HT1080 (cell line): ENCODE measurements around the gene SVBP. TPM values are rescaled to one million over a fixed set of nuclear protein-coding genes. Genes with fewer than 3 reads are reported as not detected.
"Not testable (repeated sequence)": the region's sequence is repeated elsewhere in the genome, so short reads cannot be mapped to it uniquely, and the experiment has no call there.

Experiments
- DNase-seq: peaks from one replicate; pipeline ENCODE4 v3.0.0-alpha.2; 2015; ENCODE audit warnings: low read depth
- total RNA-seq: library from RNA; depleted of rRNA; stranded (reverse); fragments of >200 nt; shearing (Covaris generic); gene quantifications from 2 replicates; pipeline ENCODE4 v1.2.3, GENCODE V29; 2014

The SVBP gene
- total RNA-seq, 1 experiment from 2014 or later = 16.6 TPM

DNA sequence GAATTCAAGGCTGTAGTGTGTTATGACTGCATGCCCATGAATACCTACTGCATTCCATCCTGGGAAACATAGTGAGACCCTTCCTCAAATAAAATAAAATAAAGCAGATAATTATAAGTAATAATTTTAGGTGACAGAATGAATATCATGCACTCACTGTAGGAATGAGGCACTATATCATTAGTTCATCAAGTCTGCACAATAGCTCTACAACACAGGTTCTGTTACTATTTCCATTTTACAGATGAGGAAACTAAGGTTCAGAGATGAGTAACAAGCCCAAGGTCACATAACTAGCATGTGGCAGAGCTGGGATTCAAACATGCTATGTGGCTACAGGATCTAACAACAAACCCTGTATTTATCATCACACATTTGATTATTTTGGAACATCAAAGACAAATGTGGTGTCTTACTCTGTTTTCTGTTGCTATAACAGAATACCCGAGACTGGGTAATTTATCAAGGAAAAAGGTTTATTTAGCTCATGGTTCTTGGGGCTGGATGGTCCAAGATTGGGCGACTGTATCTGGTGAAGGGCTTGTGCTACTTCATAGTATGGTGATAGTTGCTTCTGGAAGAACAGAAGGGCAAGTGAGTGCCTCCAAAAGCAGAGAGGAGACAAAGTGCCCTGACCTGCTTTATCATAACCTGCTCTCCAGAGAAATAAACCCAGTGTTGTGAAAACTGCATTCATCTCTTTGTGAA lies 24.4 kb upstream of the SVBP start:
- DNase-seq = no peak

- DNase-seq = no peak
Measured at GRCh38 chr1:42841010-42841409, 23.8 kb upstream of the SVBP start.

GRCh38 chr1:42838482-42839190 lies 21.4 kb upstream of the SVBP start:
- DNase-seq = no peak

DNA sequence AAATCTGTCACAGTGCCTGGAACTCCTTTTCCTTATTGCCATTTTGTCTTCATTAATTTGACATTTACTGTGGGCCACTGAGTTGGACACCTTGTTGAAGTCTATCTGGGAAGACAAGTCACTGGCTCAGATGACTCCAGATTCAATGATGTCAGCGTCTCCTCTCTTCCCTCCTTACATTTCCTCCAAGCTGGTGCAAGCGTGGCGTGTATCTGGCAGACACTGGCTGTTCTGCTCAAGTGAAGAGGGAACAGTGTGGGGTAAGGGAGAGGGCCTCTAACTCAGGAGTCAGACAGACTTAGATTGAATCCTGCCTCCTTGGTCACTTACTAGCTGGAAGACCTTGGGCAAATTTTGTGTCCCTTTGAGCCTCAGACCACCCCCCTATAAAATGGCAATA lies 20.5 kb upstream of the SVBP start:
- no peak for DNase-seq

DNA sequence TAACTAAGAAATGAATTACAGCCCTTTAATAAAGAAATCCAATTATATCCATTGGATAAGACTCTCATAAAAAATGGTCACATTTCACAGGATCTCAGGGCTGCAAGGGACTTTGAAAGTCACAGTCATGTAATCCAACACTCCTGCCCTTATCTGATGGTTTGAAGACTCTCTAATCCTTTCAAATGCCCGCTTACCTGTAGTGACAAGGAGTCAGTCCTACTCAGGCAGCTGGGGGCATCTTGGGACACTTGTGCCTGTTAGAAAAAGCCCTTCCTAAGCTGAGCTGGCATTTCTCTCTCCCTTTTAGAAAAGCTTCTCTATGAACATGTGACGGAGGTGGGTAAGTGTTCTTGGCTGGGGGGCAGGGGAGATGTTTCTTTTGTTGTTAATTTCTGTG lies 18.2 kb upstream of the SVBP start:
- DNase-seq = no peak

- DNase-seq = no peak
Measured at GRCh38 chr1:42834803-42835202, 17.6 kb upstream of the SVBP start.

DNA sequence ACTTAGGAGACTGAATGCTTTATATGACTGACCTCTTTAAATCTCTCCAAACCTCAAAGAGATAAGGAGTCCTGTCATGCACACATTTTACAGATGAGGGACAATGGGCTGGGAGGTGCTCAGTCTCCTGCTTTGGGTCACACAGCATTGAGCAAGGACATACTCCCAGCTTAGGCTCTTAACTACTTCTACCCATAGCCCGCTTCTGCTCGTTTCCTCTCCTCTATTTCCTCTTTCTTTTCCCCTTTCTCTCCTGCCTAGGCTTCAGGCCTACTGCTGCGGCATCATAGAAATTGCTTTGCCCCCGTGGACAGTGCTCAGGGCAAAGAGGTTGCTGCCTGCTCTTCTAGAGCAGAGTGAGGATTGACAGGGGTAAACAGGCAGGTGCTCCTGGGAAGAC lies 16.8 kb upstream of the SVBP start:
- DNase-seq = no peak

- no peak for DNase-seq
Measured at GRCh38 chr1:42832641-42833240, 15.5 kb upstream of the SVBP start.

DNA sequence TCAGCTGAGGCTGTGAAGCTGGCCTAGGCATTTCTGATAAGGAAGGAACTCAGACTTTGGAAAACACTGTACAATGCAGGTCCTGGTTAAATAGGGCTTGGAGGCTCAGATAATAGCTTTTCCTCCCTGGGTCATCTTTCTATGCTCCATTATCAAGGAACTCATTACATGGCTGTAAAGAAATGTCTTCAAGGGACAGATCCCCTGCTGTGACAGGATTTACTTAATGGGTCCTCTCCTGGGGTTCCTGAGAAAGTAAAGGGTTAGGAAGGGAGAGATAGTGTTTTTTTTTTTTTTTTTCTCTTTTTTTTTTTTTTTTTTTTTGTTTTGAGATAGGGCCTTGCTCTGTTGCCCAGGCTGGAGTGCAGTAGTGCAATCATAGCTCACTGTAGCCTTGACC lies 14.1 kb upstream of the SVBP start:
- no peak for DNase-seq

- no peak for DNase-seq
Measured at GRCh38 chr1:42830631-42831030, 13.4 kb upstream of the SVBP start.

DNA sequence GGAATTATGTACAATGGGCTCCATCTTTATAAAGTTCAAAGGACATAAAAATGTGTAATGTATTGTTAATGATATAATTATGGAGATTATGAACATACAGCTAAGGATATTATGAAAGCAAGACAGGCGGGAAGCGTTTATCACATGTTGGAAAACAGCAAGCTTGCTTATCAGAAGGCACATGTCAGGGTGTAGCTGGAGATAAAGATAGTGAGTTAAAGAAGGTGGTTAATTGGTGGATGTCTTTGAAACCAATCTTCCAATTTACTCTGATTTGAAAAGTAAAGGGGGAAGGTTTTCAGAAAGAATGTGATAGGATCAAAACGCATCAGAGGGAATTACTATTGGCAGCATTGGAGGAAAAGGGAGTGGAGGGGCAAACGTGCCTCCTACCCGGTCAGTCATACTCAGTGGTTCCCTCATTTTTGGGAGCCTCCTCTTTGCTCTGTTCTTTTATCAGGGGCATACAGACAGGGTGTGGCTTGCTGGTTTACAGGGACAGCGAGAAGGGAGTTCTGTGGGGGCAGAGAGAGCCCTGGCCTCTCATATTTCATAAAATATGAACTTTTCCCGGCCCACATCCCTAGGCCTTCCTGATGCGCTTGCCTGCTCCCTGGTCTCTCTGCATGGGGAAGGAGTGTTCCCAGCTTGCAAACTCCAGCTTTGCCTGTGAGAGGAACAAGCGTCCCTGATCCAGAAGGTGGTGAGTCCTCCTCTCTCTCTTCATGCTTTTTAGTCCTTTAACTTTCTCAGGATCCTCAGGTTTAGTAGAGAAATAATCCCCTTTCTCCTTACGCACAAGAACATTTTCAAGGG lies 8.0 kb upstream of the SVBP start:
- DNase-seq = no peak

DNA sequence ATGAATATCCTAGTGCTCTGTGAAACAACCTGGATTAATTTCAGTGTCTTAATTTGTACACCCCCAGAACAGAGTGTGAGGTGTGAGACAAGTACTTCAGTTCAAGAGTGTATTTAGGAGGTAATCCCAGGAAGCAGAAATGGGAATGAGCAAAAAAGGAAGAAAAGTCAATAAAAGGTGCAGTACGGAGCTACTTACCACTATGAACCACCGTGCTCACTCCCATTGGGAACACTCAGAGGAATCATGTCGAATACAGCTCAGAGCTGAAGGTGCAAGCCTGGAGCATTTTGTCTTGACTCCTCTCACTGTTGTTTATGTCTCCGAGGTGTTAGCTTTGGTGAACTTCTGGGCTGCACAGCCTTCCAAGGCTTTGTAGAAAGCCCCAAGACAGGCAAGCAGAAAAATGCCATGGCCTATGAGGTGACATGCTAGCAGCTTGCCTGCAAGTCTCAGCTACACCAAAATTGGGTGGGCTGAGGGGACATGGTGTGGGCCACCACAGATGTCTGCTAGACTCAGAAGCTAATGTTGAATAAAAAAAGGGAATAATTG lies 7.4 kb upstream of the SVBP start:
- no peak for DNase-seq

- DNase-seq = no peak
Measured at GRCh38 chr1:42822800-42823392, 5.7 kb upstream of the SVBP start.

- no peak for DNase-seq
Measured at GRCh38 chr1:42821690-42822089, 4.5 kb upstream of the SVBP start.

- DNase-seq = no peak
Measured at GRCh38 chr1:42820813-42821212, 3.6 kb upstream of the SVBP start.

DNA sequence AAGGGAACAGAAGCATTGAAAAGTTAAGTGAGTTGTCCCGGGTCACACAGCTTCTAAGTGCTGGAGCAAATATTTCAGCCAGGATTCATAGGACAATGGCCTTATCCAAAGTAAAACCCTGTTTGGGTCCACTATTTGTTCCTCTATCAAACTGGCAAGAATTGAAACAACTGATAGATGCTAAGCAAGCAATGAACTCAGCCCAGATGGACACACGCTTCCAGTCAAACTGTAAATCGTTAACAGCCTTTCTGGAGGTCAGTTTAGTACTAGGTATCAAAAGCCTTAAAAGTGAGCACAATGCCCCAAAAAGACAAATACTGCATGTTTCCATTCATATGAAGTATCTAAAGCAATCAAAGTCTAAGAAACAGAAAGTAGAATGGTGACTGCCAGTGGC lies 779 bp upstream of the SVBP start:
- no peak for DNase-seq

DNA sequence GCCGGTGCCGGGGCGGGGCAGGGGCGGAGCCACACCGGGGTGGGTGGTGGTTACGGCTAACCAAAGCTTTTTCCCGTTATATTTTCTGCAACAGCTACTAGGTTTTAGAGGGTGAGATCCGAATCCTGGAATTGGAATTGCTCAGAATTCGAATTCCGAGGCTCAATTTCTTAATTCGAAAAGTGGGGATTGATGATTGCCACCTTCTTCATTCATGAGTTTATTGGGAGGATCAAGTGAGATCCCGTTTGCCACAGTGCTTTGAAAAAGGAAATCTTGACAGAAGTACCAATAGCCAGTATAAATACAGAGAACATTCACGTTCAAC lies 207 bp upstream of the SVBP start:
- DNase-seq = peak; percentile 8

- peak; percentile 5 for DNase-seq
Measured at GRCh38 chr1:42815941-42816584, 1.1 kb downstream of the SVBP start.

DNA sequence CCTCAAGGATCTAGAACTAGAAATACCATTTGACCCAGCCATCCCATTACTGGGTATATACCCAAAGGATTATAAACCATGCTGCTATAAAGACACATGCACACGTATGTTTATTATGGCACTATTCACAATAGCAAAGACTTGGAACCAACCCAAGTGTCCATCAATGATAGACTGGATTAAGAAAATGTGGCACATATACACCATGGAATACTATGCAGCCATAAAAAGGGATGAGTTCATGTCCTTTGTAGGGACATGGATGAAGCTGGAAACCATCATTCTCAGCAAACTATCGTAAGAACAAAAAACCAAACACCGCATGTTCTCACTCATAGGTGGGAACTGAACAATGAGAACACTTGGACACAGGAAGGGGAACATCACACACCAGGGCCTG lies 2.4 kb downstream of the SVBP start:
- DNase-seq = not testable (repeated sequence)

GRCh38 chr1:42807056-42807668 lies 10.0 kb downstream of the SVBP start:
- no peak for DNase-seq
